ENCODE results near the gene PLP1.
"Not testable (repeated sequence)": the region's sequence is repeated elsewhere in the genome, so short reads cannot be mapped to it uniquely, and the experiment has no call there.

The PLP1 gene

GRCh38 chrX:103781062-103781402, 4.4 kb downstream of the PLP1 start:
- DNase-seq (ENCODE audit: low spot score), result no peak

- no peak for DNase-seq (ENCODE audit: low spot score)
These were observed 5.1 kb downstream of the PLP1 start for GRCh38 chrX:103781706-103782105.

GRCh38 chrX:103782640-103783039, 6.0 kb downstream of the PLP1 start:
- no peak for DNase-seq (ENCODE audit: low spot score)

GRCh38 chrX:103783196-103783595, 6.6 kb downstream of the PLP1 start:
- DNase-seq (ENCODE audit: low spot score), result no peak

GRCh38 chrX:103783971-103784370, 7.3 kb downstream of the PLP1 start:
- DNase-seq (ENCODE audit: low spot score), result no peak

GRCh38 chrX:103789004-103789403, 12.4 kb downstream of the PLP1 start:
- DNase-seq (ENCODE audit: low spot score), result no peak

- no peak for DNase-seq (ENCODE audit: low spot score)
These were observed 14.6 kb downstream of the PLP1 start for GRCh38 chrX:103791228-103791627.

- DNase-seq (ENCODE audit: low spot score), result no peak
These were observed 15.3 kb downstream of the PLP1 start for GRCh38 chrX:103791826-103792485.

GRCh38 chrX:103792916-103793544, 16.4 kb downstream of the PLP1 start:
- no peak for DNase-seq (ENCODE audit: low spot score)

- no peak for DNase-seq (ENCODE audit: low spot score)
These were observed 16.9 kb downstream of the PLP1 start for GRCh38 chrX:103793545-103793940.

GRCh38 chrX:103794119-103794518, 17.5 kb downstream of the PLP1 start:
- DNase-seq (ENCODE audit: low spot score), result no peak

GRCh38 chrX:103797691-103798090, 21.1 kb downstream of the PLP1 start:
- no peak for DNase-seq (ENCODE audit: low spot score)

GRCh38 chrX:103800318-103800717, 23.7 kb downstream of the PLP1 start:
- DNase-seq (ENCODE audit: low spot score), result no peak

GRCh38 chrX:103805860-103806259, 29.2 kb downstream of the PLP1 start:
- no peak for DNase-seq (ENCODE audit: low spot score)

GRCh38 chrX:103806862-103807474, 30.3 kb downstream of the PLP1 start:
- DNase-seq (ENCODE audit: low spot score), result no peak

- no peak for DNase-seq (ENCODE audit: low spot score)
These were observed 35.2 kb downstream of the PLP1 start for GRCh38 chrX:103811858-103812257.

GRCh38 chrX:103817101-103817500, 40.5 kb downstream of the PLP1 start:
- not testable (repeated sequence) for DNase-seq (ENCODE audit: low spot score)

- peak; percentile 52 for DNase-seq (ENCODE audit: low spot score)
These were observed 40.9 kb downstream of the PLP1 start for GRCh38 chrX:103817502-103817901.

GRCh38 chrX:103818842-103819619, 42.4 kb downstream of the PLP1 start:
- no peak for DNase-seq (ENCODE audit: low spot score)

GRCh38 chrX:103820802-103821201, 44.2 kb downstream of the PLP1 start:
- DNase-seq (ENCODE audit: low spot score), result not testable (repeated sequence)

- no peak for DNase-seq (ENCODE audit: low spot score)
These were observed 47.0 kb downstream of the PLP1 start for GRCh38 chrX:103823591-103823990.

- no peak for DNase-seq (ENCODE audit: low spot score)
These were observed 49.2 kb downstream of the PLP1 start for GRCh38 chrX:103825881-103826280.

- no peak for DNase-seq (ENCODE audit: low spot score)
These were observed 51.9 kb downstream of the PLP1 start for GRCh38 chrX:103828529-103828928.

All from CD4-positive, alpha-beta T cell treated with Interleukin-6 at 100 ng/mL for 8 hours (primary cell).